ENCODE results near the gene SOX10. TPM values are rescaled to one million over a fixed set of nuclear protein-coding genes. Genes with fewer than 3 reads are reported as not detected.
"Not testable (repeated sequence)": the region's sequence is repeated elsewhere in the genome, so short reads cannot be mapped to it uniquely, and the experiment has no call there.

SOX10 gene
- total RNA-seq, 1 donor from 2014 or later: 4.3 TPM

DNA sequence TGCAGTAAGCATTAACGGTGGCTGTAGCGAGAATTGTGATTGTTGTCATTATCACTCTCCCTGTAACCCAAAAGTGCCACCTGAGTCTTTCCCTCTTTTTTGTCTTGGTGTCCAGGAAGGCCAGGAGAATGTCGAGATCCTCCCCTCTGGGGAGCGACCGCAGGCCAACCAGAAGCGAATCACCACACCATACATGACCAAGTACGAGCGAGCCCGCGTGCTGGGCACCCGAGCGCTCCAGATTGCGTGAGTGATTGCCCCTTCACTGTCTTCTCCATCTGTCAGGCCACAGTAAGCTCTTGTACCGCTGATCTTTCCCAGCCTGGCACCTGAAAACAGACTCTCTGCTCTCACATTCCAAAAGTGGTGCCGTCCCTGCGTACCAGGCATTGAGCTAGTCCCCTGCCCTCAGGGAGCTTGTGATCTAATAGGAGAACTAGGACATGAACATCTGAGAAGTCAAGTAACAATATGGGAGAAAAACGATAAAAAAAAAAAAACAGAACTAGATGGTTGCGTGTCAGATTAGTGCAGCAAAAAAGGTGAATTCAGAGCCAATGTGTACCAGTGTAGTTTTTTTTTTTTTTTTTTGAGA is 25.0 kb downstream of the SOX10 start:
- DNase-seq: no peak

DNA sequence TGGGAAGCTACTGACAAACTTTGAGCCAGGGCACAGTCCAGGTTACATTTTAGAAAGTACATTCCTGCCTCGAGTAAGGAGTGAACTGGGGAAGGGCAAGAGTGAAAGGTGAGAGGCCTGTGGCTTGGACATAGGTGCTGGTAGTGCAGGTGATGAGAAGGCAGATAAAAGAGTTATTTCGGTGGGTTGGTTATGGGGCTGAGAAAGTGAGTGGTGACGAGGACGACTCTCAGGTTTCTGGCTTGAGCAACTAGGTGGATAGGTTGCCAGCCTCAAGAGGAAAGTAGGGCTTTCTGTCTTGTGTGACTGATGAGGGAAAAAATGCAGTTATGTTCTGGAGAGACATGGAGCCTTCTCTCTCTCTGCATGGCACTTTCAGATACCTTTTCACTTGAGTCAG is 27.1 kb downstream of the SOX10 start:
- no peak for DNase-seq

DNA sequence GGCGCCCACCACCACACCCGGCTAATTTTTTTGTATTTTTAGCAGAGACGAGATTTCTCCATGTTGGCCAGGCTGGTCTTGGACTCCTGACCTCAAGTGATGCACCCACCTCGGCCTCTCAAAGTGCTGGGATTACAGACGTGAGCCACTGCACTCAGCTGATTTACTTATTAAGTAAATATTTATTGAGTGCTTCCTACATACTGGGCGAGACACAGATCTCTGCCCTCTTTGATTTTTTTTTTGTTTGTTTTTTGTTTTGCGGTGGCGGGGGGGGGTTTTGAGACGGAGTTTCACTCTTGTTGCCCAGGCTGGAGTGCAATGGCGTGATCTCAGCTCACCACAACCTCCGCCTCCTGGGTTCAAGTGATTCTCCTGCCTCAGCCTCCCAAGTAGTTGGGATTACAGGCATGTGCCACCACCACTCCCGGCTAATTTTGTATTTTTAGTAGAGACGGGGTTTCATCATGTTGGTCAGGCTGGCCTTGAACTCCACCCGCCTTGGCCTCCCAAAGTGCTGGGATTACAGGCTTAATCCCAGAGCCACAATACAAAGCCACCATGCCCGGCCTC is 28.4 kb downstream of the SOX10 start:
- not testable (repeated sequence) for DNase-seq

DNA sequence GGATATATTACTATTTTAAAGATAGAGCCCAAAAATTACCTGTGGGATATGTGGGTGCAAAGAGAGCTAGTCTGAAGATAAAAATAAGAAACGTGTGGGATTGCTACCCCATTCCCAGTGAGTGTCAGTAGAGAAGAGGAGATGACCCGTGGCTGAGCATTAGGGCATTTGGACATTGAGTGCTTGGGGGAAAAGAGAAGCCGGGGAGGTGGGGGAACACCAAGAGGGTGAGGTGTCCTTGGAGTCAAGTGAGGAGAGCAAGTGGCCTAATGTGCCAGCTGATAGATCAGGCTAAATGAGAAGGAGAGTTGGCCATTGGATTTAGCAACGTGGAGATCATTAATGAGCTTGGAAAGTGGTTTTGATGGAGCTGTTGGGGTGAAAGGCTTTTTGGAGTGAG is 29.7 kb downstream of the SOX10 start:
- DNase-seq: no peak

DNA sequence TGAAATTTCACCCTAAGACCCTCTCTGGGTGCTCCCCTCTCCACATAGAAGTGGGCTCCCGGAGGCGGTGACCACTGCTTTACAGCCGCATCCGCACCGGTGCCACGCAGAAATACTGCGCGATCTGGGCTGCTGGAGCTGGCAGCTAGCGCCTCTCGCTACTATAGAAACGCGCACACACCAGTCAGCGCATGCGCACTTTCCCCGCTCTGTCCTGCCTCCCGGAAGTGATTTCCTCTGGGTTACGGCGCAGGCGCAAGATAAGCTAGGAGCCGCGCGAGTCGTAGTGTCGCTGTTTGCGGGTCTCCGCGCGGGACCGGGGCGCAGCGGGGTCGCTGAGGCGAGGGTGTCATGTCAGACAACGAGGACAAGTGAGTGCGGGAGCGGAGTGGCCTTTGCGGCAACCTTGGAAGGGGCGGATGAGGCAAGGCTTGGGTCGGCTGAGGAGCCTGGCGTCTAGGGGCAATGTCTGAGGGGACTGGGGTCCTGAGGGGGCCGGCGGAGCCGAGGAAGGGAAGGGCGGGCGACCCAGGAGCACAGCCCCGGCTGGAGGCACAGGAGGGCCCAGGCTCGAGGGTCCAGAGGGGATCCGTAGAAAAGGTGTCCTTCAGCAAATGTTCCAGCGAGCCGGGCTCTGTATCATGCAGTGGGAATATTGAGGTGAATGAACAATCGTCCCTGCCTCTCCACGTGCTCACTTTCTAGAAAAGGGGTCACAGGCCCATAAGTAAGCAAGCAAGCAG is 30.7 kb downstream of the SOX10 start, which contains the start of the genes C22orf23 and POLR2F:
C22orf23 (minus strand) TSS at position 165 of the 743 bp plus-strand sequence. CDS start 452 bp downstream, outside the sequence.
POLR2F (plus strand) TSS at position 263 of the 743 bp plus-strand sequence; CDS start at position 352, 89 bp downstream.
- DNase-seq: peak; percentile 93

DNA sequence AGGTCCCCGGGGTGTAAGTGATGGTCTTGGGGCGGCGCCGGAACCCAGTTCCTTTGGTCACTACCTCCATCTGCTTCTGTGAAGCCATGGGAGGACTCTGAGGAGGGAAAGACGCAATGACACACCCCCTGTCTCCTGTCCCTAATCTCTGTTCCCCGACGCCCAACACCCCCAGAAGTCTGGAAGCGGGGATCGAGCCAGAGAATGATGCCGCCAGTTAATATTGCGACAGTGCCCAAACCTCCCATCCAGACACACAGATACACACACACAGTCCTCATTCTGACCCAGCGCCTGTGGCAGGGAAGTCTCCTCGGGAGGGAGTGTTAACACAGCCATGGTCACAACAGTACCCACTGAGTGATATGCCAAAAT is 31.3 kb downstream of the SOX10 start:
- no peak for DNase-seq

DNA sequence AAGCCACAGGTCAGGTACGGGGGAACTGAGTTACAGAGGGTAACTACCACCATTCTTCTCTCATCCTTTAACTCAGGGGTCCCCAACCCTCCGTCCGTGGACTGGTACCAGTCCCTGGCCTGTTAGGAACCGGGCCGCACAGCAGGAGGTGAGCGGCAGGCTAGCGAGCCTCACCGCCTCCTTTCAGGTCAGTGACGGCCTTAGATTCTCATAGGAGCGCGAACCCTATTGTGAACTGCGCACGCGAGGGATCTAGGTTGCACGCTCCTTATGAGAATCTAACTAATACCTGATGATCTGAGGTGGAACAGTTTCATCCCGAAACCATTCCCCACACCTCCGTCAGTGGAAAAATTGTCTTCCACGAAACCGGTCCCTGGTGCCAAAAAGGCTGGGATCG is 31.7 kb downstream of the SOX10 start:
- DNase-seq: not testable (repeated sequence)

DNA sequence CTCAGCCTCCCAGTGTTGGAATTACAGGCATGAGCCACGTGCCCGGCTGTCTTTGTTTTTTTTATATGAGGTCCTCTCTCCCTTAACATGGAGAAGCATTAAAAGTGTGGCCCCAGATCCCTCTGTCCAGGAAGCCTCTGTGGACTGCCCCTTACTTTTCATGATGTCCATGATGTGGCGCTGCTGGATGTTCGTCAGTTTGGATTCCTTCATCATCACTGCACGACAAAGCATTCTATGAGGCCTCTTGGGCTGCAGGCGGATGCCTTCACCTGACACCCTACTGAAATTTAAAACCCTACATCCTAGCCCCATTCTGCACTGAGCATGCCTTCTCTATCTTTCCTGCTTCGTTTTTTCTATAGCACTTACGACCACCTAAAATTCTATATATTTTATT is 33.0 kb downstream of the SOX10 start:
- DNase-seq: no peak

DNA sequence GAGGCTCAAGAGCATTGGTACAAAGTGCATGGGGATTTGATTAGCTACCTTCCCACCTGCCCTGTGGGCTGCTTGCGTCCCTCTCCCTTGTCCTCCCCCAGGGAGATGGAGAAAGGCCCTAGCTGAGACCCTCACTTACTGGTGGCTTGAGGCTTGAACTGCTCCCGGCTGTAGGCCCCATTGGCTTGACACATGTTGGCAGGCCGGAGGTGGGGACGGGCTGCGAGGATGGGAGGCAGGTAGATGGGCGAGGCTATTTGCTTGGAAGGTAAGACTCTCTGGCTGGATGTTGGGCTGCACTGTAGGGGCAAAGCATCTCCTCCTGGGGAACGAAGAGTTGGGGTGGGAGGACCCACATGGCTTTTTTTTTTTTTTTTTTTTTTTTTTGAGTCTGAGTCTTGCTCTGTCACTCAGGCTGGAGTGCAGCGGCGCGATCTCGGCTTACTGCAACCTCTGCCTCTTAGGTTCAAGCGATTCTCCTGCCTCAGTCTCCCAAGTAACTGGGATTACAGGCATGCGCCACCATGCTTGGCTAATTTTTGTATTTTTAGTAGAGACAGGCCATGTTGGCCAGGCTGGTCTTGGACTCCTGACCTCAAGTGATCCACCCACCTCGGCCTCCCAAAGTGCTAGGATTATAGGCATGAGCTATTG is 37.1 kb downstream of the SOX10 start:
- not testable (repeated sequence) for DNase-seq

DNA sequence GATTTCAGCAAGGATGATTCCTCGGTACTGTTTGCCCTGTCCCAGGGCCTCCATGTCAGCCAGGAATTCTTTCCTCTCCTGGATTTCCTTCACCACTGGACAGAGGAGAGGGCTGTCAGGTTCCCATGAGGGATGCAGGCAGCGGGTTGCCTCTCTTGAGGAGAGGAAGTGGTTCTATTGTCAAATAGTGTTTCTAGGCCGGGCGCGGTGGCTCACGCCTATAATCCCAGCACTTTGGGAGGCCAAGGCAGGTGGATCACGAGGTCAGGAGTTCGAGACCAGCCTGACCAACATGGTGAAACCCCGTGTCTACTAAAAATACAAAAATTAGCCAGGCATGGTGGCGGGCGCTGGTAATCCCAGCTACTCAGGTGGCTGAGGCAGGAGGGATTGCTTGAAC is 39.9 kb downstream of the SOX10 start:
- DNase-seq: not testable (repeated sequence)

DNA sequence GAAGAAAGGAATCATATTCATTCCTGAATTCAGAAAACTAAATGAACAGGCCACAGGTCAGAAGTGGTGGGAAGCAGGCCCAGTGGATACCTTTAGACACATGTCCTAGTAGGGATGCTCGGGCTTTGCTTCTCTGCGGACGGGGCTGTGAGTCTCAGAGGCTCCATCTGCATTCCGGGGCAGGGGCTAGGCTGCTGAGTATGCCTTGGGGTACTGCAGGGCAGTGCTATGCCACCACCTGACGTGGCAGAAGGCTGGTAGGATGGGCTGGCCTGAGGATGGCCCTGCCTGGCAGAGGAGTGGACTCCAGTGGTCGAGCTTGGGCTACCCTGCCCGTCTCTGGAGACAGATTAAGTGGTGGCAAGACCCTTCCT is 40.5 kb downstream of the SOX10 start:
- no peak for DNase-seq

DNA sequence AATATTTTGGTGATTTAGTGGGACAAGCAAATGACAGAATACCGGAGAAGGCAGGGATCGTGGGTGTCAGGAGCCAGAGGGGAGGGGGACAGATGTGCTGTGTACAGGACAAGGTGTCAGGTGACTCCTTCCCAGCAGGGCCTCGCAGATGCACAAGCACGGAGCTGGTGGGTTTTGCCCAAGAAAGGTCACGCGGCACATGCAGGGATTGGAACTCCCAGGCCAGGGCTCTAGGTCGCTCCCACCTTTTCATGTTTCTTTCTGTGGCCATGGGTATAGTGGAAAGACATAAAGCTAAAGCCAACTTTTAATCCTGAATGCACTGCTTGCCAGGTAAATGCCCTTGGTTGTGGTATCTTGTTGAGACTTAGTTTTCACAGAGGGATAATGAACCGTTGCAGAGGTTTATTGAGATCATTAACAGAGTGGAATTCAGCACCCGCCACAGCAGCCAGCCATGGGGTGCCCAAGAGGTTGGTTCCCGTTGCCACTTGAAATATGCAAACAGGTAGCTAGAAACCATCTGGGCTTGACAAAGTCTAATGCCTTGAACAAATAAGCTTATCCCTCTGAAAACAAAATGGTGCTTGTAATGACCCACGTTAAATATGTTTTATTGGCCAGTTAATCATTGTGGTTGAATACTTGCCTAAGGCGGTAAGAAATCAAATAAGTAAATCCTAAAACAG is 41.1 kb downstream of the SOX10 start:
- no peak for DNase-seq

DNA sequence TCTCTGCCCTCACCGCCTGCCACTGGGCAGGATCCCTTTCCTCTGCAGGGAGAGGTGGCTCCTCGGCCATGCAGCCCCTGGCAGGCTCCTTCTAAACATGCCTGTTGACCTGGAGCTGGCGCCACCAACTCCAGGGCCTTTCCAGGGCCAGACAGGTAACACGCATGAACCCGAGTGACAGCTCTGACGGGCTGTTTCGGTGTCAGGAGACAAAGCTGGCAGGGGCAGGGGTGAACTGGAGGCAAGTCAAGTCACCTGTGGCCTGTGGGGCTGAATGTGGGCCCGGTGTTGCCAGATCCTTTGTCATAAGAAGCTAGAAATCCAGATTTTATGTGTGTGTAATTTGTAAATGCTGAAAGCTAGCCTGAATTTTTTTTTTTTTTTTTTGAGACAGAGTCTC is 42.2 kb downstream of the SOX10 start:
- no peak for DNase-seq

DNA sequence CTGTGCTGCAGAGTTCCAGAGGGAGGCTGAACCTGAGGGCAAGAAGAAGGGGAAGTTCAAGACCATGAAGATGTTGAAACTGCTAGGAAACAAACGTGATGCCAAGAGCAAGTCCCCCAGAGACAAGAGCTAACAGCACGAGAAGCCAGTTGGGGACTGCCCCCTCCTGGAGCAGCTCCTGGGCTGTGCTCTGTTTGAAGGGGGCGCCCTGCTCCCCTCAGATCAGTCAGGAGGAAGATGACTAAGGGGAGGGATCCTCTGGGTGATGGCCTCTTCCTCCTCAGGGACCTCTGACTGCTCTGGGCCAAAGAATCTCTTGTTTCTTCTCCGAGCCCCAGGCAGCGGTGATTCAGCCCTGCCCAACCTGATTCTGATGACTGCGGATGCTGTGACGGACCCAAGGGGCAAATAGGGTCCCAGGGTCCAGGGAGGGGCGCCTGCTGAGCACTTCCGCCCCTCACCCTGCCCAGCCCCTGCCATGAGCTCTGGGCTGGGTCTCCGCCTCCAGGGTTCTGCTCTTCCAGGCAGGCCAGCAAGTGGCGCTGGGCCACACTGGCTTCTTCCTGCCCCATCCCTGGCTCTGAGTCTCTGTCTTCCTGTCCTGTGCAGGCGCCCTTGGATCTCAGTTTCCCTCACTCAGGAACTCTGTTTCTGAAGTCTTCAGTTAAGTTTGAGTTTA is 43.5 kb downstream of the SOX10 start:
- no peak for DNase-seq

DNA sequence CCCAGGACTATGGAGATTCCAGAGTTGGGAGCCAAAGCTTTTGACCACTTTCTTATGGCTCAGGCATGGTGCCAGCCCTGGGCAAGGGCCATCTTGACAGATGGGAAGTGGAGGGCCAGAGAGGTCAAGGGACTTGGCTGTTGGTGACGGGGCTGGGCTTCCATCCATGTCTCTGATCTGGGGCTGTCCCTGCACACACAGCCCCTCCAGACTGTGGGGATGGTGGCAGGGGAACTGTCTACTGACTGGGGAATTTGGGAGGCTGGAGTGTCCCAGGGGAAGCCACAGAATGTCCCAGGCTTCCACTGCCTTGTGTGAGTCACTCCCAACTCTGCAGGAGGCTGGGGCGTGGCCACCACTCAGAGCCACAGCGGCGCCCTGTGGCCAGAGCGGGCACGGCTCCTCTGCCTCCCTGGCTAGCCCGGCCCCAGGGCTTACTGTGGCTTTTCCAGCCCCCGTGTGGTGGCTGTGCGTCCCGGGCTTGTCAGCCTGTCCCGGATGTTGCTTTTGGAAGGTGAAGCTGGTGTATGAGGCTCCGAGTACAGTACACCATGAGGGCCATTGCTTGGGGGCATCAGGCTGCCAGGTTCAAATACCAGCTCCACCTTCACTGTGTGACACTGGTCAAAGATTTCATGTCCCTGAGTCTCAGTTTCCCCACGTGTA is 50.5 kb downstream of the SOX10 start:
- peak; percentile 77 for DNase-seq

DNA sequence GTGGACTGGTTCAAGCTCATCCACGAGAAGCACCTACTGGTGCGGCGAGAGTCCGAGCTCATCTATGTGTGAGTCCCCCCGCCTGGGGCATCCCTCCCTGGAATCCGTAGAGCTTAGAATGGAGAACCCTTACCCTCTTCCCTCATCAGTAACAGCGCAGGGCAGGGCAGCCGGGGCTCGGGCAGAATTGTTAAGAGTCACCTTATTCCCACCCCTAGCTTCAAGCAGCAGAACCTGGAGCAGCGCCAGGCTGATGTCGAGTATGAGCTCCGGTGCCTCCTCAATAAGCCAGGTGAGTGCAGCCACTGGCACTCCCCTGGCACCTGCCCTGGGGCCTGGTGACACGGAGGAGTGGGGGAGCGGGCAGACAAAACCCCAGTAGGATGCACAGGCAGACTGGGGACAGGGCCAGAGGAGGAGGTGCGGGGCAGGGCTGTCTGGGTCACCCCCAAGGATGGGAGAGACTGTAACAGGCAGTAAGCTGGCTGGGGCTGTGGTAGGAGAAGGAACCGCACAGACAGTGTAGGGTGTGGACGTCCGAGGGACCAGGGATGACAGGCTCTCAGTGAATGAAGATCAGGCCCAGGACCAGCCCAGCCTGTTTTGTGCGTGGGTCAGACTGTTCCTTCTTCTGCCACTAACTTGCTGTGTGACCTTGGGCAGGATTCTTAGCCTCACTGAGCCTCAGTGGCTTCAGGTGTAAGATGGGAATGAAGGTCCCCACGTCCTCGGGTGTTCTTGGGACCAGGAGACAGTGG is 51.4 kb downstream of the SOX10 start:
- DNase-seq: no peak

DNA sequence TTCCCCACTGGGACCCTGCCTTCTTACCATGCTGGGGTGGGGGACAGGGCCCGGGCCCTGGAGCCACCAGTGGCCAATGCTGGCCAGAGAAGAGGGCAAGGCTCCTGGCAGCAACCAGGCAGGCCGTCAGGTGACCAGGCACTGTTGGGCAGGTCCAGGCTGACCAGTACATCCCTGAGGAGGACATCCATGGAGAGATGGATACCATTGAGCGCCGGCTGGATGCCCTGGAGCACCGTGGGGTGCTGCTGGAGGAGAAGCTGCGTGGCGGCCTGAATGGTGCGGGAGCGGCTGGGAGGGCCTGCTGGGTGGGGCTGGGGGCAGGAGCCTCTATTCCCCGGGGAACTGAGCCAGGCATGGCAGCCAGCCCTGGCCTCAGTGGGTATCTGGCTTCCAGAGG is 52.0 kb downstream of the SOX10 start:
- DNase-seq: no peak

DNA sequence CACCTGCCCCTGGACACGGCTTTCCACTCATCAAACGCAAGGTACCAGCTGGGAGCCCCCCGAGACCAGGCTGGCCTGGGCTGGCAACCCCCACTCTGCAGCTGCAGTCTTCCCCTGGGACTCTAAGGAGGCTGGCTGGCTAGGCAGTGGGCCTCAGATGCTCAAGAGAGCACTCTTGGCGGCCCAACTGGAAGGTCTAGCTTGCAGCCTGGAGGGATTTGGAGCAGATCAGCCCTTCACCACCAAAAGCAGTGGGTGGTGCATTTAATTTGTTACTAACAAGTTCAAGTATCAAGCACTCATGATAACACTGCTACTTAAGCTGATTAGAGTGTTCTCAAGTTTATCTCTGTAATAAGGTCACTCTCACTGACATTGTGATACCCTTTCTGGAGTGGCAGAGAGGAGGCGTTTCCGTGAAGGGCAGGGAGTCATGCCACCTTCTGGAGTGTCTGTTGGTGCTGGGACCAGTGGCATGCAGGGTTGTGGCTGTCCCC is 52.4 kb downstream of the SOX10 start:
- DNase-seq: no peak

DNA sequence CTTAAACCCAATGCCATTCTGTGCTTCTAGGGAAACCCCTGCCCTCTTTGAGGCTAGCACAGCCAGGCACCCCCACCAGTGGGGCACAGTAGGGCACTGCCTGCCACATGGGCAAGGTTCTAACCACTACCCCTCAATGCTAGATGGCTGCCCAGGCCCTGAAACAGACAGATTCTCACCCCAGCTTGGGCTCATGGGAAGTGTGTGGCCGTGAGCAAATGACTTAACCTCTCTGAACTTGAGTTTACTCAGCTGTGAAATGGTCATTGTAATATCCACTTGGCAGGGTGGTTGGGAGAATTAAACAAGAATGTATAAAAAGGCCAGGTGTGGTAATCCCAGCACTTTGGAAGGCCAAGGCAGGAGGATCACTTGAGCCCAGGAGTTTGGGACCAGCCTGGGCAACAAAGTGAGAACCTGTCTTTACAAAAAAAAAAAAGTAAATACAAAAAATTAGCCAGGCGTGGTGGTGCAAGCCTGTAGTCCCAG is 53.4 kb downstream of the SOX10 start:
- no peak for DNase-seq

DNA sequence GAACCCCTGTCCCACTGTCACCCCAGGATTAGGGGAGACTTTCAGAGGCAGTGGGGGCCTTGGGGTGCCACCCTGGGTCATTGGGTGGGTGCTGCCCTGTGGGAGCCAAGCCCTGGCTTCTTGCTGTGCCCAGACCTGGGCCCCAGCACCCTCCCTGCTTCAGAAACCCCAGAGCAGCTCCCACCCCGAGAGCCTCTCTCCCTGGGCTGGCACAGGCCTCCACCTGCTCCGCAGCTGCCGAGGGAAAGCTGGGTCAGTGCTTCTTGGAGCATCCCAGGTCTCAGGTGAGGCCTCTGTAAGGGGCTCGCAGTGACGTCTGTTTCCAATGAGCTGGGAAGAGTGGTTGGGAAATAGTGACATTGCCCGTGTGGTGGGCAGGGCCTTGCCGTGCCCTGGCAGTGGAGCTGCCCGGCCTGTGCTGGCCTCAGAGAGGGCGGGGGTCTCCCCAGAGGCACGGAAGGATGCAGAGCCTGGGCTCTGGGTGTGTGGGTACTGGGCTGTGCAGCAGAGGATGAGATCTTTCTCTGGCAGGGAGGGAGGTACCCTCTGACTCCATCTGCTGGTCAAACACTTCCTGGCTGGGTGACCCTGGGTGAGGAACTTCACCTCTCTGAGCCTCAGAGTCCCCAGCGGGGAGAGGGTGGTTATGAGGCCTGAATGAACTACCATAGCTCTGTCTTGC is 53.9 kb downstream of the SOX10 start:
- DNase-seq: no peak
